Inflammatory macrophage treated with lipopolysaccharide for 4 hours (primary cell): ENCODE results near the gene NLGN2.
"Not testable (repeated sequence)": the region's sequence is repeated elsewhere in the genome, so short reads cannot be mapped to it uniquely, and the experiment has no call there.

Experiments used
- DNase-seq: peaks from one replicate; pipeline ENCODE4 v3.0.0-alpha.2; 2020

The NLGN2 gene

DNA sequence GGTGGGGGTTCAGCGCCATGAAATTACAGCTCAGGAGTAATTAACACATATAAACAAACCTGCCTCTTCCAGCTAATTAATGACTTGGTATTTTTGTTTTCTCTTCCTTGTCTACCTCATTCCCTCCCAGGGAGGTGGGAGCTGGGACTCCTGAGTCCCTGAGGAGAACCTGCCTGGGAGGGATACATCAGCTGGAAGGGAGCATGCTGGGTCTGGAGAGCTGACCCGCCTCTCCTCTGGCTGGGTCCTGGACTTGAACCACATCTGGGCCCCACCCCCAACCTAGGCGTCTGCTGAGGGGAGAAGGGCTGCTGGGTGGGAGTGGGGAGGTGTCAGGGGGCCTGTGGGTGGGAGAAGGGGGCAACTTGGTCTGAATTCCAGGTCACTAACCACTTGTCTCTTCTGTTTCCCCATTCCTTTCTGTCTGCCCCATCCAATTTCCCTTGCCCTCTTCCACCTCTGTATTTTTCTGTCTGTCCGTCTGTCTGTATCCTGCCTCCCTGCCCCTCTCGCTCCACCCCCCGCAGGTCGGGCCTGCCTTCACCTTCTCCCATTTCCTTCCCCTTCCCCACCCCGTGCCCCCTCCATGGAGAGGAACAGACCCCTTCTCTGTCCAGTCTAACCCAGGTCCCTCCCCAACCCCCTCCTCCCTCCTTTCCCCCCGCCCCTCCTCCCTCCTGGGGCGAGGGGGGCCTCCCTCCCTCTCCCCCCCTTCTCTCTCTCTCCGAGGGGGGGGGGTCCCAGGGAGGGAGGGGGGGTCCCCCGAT lies at the start of gene NLGN2:
Gene NLGN2 (plus strand): TSS at position 361 of the 767 bp plus-strand sequence. CDS start 411 bp downstream, outside the sequence.
- DNase-seq = no peak

DNA sequence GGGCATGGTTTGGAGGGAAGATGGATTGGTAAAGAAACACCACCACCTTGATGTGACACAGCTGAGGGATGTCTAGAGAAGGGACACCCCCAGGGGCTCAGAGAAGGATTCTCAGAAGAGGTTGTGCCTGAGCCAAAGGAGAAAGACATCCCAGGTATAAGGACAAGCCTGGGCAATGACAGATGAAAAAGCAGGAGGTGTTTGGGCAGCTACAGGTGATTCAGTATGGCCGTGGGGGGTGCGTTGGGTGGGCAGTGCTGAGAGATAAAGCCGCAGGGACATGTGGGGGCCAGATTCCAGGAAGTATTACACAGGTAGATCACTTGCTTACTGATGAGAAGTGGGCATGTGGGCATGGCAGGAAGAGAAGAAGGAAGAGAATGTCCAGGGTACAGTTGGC lies 45.7 kb upstream of the NLGN2 start:
- DNase-seq = no peak

DNA sequence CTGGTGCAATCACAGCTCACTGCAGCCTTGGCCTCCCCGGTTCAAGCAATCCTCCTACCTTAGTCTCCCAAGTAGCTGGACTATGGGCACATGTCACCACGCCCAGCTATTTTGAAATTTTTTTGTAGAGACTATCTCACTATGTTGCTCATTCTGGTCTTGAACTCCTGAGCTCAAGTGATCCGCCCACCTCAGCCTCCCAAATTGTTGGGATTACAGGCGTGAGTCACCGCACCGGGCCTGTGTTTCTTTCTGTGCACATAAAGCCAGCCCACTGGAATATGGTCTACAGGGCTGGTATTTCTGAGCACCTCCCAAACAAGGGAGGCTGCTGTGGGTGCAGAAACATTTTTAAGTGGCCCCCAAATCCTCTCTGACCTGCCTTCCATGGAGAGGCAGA lies 44.3 kb upstream of the NLGN2 start:
- DNase-seq = peak; percentile 15

DNA sequence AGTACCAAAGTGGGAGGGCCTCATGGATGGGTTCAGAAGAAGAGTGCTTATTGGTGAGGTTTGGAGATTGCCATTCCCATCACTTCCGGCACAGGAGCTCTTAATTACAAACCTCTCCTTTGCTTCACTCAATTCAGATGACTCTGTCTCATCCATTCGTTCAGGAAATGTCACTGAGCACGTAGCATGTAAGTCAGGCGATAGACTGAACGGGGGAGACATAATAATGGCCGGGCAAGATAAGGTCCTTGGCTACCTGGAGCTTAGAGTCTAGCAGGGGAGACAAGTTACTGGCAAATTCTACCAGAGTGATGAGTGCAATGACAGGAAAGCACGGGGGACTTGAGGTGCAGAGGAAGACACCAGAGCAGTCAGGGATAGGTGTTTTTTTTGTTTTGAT lies 41.7 kb upstream of the NLGN2 start:
- not testable (repeated sequence) for DNase-seq

DNA sequence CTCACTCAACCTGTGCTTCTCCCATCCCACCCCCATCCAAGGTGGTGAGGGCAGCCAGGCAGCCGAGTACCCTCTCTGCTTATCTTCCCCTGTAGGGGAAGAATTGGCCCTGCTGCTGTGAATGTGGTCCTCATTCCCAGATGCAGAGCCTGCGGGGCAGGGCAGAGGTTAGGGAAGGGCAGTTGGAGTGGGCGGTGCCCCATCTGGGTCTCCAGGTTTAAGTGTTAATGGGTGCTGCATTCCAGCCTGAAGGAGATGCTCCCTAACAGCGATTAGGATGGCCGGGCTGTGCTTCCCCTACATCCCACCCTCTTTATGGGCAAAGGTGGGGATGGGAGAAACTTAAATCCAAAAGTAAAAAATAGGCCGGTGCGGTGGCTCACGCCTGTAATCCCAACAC lies 40.6 kb upstream of the NLGN2 start:
- DNase-seq = no peak

DNA sequence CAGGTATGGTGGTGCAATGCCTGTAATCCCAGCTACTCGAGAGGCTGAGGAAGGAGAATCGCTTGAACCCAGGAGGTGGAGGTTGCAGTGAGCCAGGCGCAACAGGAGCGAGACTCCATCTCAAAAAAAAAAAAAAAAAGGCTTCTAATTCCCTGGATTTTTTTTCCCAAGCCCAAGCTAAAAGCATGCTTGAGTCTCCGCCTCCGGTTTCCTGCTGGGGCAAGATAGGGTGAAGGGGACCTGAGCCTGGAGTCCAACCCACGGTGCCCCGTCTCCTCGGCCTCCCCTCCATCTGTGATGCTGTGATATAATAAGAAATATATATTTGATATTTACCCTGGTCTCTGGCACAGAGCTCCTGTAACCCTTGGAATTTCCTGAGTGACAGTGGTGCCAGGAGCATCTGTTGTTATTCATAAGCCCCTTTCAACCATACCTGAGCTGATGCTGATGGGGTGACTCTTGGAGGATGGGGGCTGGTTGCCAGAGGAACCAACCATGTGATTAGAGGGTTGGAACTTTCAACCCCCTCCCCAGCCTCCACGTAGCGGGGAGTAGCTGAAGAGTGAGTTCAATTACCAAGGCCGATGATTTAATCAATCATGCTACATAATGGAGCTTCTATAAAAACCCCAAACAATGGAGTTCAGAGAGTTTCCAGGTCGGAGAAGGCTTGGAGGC lies 39.6 kb upstream of the NLGN2 start:
- DNase-seq = no peak

DNA sequence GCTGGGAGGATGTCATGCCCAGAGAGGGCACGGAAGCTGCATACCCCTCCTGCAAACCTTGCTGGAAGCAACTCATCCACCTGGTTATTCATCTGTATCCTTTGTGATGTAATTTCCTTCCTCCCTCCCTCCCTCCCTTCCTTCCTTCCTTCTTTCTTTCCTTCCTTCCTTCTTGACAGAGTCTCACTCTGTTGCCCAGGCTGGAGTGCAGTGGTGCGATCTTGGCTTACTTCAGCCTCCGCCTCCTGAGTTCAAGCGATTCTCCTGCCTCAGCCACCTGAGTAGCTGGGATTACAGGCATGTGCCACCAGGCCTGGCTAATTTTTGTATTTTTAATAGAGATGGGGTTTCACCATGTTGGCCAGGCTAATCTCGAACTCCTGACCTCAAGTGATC lies 39.0 kb upstream of the NLGN2 start:
- not testable (repeated sequence) for DNase-seq

DNA sequence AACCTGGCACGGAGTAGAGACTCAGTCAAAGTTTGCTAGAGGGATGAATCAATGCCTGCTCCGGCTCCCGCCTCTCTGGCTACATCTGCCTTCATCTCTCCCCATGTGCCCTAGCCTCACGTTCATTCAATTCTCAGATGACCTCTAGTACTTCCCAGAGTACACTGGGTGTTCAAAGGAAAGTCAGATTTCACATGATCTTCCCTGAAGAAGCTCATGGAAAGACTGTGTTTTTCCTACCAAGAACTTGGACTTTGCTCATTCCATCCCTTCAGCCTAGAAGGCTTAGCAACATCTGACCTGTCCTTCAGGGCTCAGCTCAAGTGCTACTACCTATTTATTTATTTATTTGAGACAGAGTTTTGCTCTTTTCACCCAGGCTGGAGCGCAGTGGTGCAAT lies 37.8 kb upstream of the NLGN2 start:
- no peak for DNase-seq

DNA sequence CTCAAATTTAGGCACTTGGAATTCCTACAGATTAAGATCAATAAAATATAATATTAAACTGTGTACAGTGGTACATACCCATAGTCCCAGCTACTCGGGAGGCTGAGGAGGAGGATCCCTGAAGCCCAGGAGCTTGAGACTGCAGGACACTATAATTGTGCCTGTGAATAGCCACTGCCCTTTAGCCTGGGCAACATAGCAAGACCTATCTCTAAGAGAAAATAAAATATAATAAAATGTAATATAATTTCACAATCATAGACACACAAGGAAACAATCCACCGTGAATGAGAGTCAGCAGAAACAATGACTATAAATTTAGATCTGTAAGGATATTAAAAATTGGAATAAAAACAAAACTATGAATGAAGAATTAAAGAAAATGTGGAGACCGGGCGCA lies 36.8 kb upstream of the NLGN2 start:
- no peak for DNase-seq

DNA sequence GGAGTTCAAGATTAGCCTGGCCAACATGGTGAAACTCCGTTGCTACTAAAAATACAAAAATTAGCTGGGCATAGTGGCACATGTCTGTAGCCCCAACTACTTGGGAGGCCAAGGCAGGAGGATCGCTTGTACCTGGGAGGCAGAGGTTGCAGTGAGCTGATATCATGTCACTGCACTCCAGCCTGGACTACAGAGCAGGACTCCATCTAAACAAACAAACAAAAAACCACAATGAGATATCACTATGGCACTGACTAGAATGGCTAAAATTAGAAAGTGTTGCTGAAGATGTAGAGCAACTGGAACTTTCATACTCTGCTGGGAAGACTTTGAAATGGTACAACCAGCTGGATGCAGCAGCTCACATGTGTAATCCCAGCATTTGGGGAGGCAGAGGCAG lies 33.3 kb upstream of the NLGN2 start:
- no peak for DNase-seq

DNA sequence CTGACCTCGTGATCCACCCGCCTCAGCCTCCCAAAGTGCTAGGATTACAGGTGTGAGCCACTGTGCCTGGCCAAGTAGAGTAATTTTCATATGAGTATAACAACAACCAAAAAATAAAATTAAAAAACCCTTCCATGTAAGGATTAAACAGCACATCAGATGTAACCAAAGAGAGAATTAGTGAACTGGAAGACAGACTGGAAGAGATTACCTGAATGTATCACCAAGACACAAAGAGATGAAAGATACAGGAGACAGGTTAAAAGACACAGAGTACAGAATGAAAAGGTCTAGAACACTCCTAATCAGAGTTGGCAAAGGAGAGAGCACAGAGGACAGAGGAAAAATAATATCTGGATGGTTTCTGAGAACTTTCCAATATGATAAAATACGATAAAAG lies 28.5 kb upstream of the NLGN2 start:
- DNase-seq = no peak

DNA sequence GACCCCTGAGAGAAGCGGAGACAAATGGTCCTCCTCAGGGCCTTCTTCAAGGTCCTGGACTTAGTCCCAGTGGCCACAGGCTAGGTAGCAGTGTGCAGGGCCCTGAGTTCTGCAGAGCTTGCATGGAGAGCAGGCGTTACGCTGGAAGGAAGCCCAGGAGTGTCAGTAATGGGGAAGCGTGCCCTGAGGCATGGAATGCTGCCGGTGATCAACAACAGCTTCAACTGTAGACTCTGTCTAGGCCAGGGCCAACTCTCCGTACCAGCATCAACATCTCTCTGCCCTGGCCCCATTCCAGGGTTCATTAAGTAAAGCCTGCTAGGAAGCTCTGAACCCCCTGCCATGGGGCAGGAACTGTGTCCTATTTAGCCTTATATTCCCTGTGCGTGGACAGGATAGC lies 27.3 kb upstream of the NLGN2 start:
- DNase-seq = peak; percentile 10

DNA sequence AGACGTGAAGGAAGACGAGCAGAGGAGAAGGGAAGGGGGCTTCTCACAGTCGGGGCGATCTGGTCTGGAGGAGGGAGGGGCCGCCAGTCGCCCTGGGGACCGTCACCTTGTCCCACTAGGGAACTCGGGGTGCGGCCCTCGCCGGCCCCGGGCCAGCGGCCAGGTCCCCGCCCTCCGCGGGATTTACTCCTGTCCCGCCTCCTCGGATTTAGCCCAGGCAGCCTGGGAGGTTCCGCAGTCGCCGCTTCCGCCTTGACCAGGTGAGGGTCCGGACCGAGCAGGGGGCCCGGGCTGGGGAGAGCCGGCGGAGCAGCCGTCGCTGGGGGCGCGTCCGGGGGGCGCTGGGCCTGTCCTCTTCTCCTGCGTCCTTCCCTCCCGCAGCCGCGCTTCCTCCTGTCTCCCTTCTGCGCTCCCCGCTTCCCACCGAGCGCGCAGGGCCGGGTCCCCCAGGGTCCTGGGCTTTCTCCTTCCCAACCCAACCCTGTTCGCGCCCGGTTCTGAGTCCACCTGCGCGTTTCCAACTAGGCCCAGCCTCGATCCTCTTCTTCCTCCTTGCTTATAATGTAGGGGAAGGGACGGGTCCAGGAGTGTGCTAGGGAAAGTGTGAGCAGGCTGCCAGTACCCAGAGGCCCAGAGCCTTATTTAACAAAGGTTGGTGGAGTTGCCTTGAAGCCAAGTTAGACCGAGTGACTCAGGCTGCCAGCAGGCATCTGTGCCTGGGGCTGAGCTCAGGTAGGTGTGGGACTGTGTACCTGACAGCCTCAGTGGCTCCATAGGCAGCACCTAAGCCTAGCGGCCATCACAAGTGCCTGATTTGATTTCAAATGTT lies 26.6 kb upstream of the NLGN2 start, which contains the start of gene TNK1:
Gene TNK1 (plus strand): TSS at position 235 of the 829 bp plus-strand sequence. CDS start 1,838 bp downstream, outside the sequence.
- DNase-seq = no peak

DNA sequence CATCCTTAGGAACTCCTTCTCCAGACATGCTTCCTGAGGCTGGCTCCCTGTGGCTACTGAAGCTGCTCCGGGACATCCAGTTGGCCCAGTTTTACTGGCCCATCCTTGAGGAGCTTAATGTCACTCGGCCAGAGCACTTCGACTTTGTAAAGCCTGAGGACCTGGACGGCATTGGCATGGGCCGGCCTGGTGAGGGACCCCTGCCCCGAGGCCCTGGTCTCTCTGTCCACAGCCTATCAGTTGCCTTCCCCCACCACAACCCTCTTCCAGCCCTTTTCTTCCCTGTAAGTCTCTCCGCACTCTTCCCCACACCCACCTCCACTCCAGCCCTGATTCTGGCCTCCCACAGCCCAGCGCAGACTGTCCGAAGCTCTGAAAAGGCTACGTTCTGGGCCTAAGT lies 24.7 kb upstream of the NLGN2 start:
- no peak for DNase-seq

DNA sequence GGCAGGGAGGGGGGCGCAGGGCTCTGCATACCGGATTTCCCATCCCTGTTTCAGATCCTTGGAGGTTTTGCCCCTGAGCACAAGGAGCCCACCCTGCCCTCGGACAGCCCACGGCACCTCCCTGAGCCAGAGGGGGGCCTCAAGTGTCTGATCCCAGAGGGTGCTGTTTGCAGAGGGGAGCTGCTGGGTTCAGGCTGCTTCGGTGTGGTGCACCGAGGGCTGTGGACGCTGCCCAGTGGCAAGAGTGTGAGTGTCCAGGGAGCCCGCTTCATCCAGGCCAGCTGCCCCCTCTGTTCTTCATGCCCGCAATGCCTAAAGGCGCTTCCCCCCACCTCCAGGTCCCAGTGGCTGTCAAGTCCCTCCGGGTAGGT lies 24.3 kb upstream of the NLGN2 start:
- no peak for DNase-seq

DNA sequence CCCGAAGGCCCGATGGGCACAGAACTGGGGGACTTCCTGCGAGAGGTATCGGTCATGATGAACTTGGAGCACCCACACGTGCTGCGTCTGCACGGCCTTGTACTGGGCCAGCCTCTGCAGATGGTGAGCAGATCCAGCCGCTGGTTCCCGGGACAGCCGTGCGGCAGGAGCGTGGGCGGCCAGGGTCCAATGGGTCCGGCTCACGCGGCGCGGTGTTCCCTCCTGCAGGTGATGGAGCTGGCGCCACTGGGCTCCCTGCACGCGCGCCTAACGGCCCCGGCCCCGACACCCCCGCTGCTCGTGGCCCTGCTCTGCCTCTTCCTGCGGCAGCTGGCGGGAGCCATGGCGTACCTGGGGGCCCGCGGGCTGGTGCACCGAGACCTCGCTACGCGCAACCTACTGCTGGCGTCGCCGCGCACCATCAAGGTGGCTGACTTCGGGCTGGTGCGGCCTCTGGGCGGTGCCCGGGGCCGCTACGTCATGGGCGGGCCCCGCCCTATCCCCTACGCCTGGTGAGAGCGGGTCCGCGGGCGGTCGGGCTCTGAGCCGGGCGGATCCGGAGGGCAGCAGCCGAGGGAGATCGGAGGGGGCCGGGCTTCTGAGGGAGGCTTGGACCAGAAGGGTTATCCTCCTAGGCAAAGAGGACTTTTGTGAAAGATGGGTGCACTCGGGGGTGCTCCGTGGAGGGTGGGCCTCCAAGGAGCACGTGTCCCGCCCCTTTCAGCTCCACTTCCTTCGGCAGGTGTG lies 23.7 kb upstream of the NLGN2 start:
- DNase-seq = peak; percentile 26

DNA sequence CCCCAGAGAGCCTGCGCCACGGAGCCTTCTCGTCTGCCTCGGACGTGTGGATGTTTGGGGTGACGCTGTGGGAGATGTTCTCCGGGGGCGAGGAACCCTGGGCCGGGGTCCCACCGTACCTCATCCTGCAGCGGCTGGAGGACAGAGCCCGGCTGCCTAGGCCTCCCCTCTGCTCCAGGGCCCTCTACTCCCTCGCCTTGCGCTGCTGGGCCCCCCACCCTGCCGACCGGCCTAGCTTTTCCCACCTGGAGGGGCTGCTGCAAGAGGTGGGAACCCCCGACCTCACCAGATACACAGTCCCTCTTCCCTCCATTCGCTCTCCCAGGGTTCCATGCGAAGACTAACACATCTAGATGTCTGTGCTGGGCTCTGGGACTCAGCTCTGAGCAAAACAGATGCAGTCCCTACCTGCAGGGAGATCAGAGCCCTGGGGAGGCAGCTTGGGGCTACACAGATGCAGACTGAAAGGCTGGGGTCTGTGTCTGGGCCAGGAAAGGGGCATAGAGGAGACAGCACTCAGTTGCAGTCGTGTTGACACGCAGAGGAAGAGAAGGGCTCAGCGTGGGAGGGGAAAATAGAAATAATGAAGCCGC lies 23.1 kb upstream of the NLGN2 start:
- no peak for DNase-seq

DNA sequence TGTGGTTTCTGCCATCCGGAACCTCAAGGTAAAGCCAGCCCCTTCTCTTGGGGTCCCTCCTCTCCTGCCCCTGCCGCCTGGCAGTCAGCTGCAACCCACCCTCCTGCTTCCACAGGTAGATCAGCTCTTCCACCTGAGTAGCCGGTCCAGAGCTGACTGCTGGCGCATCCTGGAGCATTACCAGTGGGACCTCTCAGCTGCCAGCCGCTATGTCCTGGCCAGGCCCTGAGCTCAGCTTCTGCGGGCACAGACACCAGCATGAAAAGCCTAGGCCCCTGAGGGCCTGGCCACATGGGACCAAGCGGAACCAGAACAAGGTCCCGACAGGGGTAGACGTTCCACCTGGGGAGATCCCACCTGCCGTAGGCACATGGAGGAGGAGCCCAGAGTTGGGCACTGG lies 18.8 kb upstream of the NLGN2 start:
- no peak for DNase-seq

DNA sequence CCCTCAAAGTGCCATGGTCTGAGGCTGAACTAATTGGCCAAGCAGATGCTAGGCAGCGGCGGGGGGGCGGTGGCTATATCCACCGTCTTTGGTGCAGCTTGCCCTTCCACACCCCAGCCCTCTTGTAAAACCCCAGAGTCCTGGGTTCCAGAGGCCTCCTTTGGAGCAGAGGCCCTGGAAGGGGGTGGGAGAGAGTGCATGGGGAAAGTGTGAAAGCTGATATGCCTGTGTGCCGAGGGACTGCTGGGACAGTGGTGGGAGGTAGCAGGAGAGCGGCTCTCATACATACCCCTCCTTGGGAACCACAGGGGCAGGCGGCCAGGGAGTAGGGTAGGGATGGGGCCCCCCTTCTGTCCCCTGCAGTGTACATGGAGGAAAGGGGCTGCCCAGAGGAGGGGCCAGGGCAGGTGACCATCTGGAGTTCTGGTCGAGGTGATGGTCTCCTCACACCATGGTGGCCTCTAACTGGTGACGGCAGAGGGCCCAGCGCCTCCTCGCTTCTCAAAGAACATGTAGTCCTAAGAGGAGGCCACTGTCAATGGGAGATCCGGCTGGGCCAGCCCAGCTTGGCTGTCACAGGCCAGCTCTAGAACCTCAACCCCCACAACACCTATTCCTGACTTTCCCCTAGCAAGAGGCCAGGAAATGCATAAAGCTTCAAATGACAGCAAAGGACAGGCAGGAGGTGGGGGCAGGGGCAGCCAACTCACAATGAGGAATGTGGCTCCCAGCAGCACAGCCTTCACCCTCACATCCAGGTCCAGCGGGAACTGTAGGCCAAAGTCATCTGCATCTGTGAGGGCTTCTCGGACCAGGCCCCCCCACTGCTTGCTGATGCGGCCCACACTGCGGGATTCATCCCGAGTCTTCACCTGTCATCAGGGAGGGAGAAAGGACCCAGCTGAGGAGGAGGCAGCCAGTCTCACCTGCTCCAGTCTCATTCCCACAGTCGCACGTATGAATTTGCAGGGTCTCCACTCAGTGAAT lies 17.4 kb upstream of the NLGN2 start:
- no peak for DNase-seq

DNA sequence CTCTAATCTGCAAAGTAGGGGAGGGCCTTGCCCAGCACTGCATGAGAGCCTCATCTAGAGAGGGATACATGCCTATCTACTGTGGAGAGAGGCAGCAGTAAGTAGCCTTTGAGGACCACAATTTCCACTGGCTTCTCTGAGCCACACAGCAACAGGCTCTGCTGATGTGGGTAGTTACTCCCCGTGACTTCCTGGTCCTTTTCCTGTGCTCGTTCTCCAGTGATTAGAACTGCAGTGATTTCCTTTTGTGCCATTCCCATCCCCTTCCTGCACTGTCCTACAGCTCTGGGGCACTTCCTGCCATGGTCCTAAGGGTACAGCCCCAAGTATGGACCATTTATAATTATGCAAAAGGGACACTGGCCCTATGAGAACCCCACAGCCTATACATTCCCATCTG lies 16.3 kb upstream of the NLGN2 start:
- no peak for DNase-seq
